Glutamatergic neuron (in vitro differentiated cells): Measurements from ENCODE around the gene HPN. TPM values are rescaled to one million over a fixed set of nuclear protein-coding genes. Genes with fewer than 3 reads are reported as not detected.

Experiments
- DNase-seq: peaks from one replicate; pipeline ENCODE4 v3.0.0; 2022
- H3K27ac Mint-ChIP-seq: one replicate; pipeline ENCODE4 v1.8.0; 2020; ENCODE audit warnings: mild to moderate bottlenecking, mixed read lengths, inconsistent platforms; ENCODE audit not compliant: unreplicated experiment
- H3K27me3 Mint-ChIP-seq: one replicate; pipeline ENCODE4 v1.8.0; 2020; ENCODE audit warnings: mild to moderate bottlenecking, moderate library complexity, mixed read lengths, inconsistent platforms; ENCODE audit not compliant: unreplicated experiment
- H3K36me3 Mint-ChIP-seq: one replicate; pipeline ENCODE4 v1.8.0; 2020; ENCODE audit warnings: mild to moderate bottlenecking, mixed read lengths, inconsistent platforms; ENCODE audit not compliant: unreplicated experiment
- H3K4me1 Mint-ChIP-seq: one replicate; pipeline ENCODE4 v1.8.0; 2020; ENCODE audit warnings: mild to moderate bottlenecking, low read depth, mixed read lengths, inconsistent platforms; ENCODE audit not compliant: unreplicated experiment
- H3K4me3 Mint-ChIP-seq: one replicate; pipeline ENCODE4 v1.8.0; 2020; ENCODE audit warnings: mild to moderate bottlenecking, mixed read lengths, inconsistent platforms; ENCODE audit not compliant: unreplicated experiment
- H3K9me3 Mint-ChIP-seq: one replicate; pipeline ENCODE4 v1.8.0; 2020; ENCODE audit warnings: mild to moderate bottlenecking, moderate library complexity, mixed read lengths, inconsistent platforms; ENCODE audit not compliant: unreplicated experiment
- CTCF ChIP-seq: fragments of 200-600 bp; sonication (generic); IDR thresholded peaks from one replicate; pipeline ENCODE4 v1.5.0; 2021; ENCODE audit not compliant: partially characterized antibody, unreplicated experiment
- total RNA-seq: library from RNA; stranded (reverse); fragmentation: NEBNext Ultra II Directional; extraction: Animal tissue kit (Norgen Biotek cat#: 25700); gene quantifications from one replicate; pipeline ENCODE4 v1.2.1, GENCODE V29; 2021; ENCODE audit not compliant: unreplicated experiment

Gene HPN
- total RNA-seq, 1 donor from 2014 or later: 0.29 TPM

GRCh38 chr19:35038623-35039512, 2.7 kb upstream of the HPN start:
- H3K4me1 Mint-ChIP-seq: peaks cover 4% of the 10 kb centered on the region
- no peak overlapping the region for H3K27ac Mint-ChIP-seq
- H3K36me3 Mint-ChIP-seq: no peaks in the 10 kb centered on the region
- no peak for DNase-seq
- H3K27me3 Mint-ChIP-seq: peaks cover 10% of the 10 kb centered on the region
- no peak for TF ChIP-seq CTCF
- no peaks in the 10 kb centered on the region for H3K9me3 Mint-ChIP-seq
- H3K4me3 Mint-ChIP-seq: peak overlapping the region; percentile 42

DNA sequence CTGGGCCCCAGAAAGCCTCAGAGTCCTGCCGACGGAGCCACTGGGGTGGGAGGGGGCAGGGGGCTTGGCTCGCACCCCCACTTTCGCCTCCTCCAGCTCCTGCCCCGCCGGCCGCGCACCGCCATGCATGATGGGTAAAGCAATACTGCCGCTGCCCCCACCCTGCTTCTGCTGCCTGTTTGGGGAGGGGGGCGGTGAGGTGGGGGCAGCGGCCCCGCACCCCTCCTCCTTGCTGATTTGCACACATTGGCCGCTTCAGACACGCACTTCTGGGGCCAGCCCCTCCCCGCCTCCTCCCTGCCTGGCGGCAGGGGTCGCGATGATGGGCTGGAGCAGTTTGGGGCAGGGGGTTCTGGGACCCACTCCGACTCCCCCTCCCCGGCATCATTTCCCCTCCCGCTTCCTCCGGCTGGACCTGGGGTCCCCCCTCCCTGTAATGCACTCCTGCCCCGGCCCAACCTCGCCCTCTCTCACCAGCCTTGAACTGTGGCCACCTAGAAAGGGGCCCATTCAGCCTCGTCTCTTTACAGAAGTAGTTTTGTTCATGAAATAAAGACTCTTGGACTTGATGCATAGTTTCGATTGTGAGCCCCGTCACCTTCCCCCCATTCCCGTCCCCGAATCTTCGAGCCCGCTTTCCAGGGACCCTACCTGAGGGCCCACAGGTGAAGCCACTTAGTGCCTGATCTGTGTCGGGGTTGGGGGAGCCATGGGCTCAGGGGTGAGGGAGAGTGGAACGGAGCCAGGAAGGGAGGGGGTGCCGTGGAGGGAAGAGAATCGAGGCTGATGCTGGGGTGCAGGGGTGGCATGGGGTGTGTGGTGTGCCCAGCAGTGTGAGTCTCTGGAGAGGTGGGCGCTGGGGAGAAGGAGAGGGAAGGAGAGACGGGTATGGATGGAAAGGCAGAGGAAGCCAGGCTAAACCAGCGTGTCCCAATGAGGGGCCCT, 1.4 kb upstream of the HPN start:
- Mint-ChIP-seq H3K4me3 (no peak overlapping the region), H3K9me3 (peaks cover 2% of the 10 kb centered on the region), H3K27me3 (peaks cover 18% of the 10 kb centered on the region), H3K36me3 (no peaks in the 10 kb centered on the region), H3K27ac (no peak overlapping the region), H3K4me1 (no peaks in the 10 kb centered on the region)
- DNase-seq: no peak
- TF ChIP-seq CTCF: no peak

- H3K27me3 Mint-ChIP-seq: peaks cover 18% of the 10 kb centered on the region
- no peak overlapping the region for H3K4me3 Mint-ChIP-seq
- peak; percentile 63 for DNase-seq
- H3K36me3 Mint-ChIP-seq: no peaks in the 10 kb centered on the region
- H3K27ac Mint-ChIP-seq: no peak overlapping the region
- no peak for TF ChIP-seq CTCF
- H3K4me1 Mint-ChIP-seq: peaks cover 4% of the 10 kb centered on the region
- peaks cover 2% of the 10 kb centered on the region for H3K9me3 Mint-ChIP-seq
Measured at GRCh38 chr19:35040826-35041547, 534 bp upstream of the HPN start.

DNA sequence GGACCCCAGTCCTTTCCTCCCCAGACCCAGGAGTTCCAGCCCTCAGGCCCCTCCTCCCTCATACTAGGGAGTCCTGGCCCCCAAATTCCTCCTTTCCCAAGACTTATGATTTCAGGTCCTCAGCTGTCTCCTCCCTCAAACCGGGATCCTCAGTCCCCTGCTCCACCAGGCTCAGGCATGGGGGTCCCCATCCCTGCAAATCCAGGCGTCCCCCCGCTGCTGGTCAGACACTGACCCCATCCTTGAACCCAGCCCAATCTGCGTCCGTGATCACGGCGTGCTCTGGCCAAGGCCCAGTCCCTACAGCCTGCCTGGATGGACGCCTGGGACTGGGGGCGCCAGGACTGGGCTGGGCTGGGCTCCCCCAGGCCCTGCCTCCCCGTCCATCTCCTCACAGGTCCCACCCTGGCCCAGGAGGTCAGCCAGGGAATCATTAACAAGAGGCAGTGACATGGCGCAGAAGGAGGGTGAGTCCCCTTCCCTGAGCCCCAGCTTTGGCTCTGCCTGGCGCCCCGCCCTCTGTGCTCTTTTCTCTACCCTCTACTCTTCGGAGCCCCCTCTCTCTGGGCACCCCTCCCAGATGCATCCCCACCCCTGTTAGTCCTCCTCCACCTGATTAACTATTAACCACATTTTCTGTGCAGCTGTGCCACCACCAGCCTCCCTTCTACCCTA, 672 bp downstream of the HPN start:
- no peaks in the 10 kb centered on the region for H3K36me3 Mint-ChIP-seq
- peaks cover 20% of the 10 kb centered on the region for H3K27me3 Mint-ChIP-seq
- H3K4me1 Mint-ChIP-seq: peaks cover 5% of the 10 kb centered on the region
- H3K9me3 Mint-ChIP-seq: peaks cover 3% of the 10 kb centered on the region
- no peak for TF ChIP-seq CTCF
- no peak overlapping the region for H3K27ac Mint-ChIP-seq
- peak overlapping the region; percentile 34 for H3K4me3 Mint-ChIP-seq
- DNase-seq: no peak
